HG03060 (cell line): ENCODE measurements around the gene ASAP2.

ENCODE experiments used
- ATAC-seq: cut with Tn5 transposase; IDR thresholded peaks from one replicate; pipeline ENCODE4 v1.9.1; 2021; ENCODE audit warnings: low read depth, moderate number of reproducible peaks; ENCODE audit not compliant: unreplicated experiment

Gene ASAP2

DNA sequence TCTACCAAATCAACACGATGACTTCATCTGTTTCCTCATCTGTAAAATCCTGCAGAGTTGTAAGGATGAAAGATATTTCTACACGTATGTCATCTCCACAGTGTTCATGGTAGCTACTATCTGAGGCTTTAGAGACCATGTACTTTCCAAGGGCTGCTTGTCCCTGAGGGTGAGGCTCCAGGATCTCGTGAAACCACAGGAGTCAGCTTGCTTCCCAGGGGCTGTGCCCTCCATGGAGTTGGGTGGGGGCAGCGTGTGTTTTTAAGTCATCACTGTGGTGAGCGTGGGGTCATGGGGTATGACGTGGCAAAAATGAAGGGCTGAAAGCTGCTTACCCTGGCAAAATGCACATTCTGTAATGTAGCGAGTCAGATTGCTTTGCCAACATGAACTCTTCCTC is 81.6 kb downstream of the ASAP2 start:
- ATAC-seq: no peak

DNA sequence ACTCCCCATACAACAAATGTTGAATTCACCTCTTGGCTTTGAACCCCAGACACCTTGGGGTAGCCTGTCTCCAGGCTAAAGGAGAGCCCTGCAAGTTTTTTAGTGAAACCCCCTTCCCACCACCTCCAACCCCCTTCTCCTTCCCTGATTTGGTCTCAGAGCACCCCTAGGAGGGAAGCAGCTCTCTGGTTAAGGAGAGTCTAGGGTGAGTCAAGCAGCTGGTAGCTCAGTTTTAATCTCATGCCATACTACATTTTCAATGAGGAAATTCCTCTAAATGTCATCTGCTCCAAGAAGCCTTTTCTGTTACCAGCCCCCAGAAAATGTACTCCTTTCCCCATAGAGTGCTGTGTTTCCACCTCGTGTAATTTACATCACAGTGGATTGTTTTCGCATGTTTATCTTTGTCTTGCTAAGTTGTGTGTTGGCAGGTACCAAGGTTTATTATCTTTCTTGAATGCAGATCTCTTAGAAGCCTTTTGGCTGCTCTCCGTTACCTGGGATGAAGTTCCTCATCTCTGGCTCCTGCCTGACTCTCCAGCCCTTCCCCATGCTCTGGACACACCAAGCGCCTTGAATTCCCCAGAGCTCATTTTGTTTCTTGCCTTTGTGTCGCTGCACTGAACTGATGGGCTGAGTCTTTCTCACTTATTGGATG is 82.2 kb downstream of the ASAP2 start:
- ATAC-seq: no peak

DNA sequence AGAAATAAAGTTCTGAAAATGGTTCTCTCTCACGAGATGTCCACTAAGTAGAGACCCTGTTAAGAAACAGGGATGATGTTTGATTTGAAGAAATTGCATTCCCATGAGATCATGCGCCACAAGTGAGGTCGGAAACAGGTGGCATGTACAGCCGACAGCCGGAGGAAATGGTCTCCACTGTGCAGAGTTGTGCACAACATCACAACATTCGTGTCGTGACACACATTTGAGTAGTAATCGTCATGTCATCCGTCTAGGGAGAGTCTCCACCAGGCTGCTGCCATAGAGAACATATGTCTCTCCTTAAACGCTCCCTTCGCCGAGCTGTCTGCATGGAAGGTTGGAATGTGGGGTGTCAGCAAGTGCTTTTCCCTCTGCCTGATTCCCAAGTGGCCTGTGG is 84.7 kb downstream of the ASAP2 start:
- no peak for ATAC-seq

DNA sequence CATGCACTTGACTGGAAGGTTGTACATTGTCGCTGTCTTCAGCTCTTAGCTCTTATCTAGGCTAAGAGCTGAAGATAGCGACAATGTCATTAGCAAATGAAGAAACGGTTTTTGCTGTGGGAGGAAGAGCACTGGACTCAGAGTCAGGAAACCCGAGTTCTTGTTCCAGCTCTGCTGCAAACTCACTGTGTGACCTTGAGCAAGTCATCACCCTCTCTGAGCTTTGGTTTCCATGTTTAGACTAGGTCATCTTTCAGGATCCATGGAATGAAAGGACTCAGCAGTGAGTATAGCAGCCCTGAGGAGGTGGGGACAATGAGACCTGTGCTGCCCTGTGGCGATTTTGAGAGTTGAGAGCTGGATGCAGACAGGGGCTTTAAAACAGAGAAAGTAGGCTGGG is 85.3 kb downstream of the ASAP2 start:
- ATAC-seq: no peak

DNA sequence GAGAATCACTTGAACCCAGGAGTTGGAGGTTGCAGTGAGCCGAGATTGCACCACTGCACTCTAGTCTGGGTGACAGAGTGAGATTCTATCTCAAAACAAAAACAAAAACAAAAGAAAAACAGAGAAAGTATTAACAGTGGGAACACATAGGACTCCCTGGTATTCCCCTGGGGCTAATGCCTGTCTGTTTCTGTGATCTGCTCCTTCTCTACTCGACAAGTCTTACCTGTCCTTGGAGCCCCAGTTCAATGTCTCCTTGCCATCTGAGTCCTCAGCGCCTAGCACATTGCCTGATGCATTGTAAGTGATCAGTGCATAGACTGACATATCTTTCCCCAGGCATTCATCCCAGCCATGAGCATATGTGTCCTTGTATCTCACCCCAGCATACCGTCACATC is 85.8 kb downstream of the ASAP2 start:
- no peak for ATAC-seq

DNA sequence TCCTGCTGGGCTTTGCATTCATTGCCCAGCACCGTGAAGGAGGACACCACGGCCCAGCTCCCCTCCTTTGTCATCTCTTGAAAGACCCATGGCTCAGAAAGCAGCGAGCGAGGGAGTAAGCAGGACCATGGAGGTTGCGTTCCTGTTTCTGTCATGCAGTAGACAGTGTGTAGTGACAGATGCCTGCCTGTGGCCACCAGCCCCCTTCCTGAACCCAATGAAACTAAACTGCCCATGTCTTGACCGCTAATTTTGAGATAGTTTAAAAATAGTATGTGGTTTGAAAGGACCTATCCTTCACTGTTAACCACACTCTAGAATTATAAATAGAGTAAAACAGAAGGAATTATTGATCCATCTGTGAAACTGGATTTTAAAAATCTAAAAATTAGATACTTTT is 88.2 kb downstream of the ASAP2 start:
- no peak for ATAC-seq

DNA sequence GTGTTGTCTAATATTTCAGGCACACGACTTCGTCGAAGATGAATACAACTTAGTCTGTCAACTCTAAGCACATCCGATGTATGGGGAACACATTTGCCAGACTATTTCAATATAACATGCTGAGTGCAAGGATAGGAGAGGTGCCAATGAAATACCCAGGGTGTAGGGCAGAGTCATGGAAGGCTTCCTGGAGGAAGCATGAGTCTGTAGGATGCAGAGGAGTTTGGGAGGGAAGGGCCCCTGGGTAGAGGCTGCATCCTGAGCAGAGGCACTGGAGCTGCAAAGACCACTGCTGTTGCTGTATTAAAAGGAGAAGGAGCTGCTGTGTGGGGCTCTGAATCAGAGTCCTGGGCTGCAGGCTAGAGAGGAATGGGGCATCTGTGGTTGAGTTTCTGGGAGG is 89.9 kb downstream of the ASAP2 start:
- no peak for ATAC-seq

DNA sequence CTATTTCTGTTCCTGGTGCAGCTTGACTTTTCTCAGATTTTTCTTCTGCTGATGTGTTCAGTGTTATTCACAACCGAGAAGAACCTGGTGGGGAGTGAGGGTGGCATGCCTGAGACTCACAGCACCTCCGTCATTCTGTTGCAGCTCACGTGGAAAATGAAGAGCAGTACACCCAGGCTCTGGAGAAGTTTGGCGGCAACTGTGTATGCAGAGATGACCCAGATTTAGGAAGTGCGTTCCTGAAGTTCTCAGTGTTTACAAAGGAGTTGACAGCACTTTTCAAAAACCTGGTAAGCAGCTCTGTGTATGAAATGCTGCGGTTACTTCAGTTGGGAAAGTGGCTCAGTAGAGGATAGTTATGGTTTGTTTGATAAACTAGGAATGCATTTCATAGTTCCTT is 90.5 kb downstream of the ASAP2 start:
- no peak for ATAC-seq

DNA sequence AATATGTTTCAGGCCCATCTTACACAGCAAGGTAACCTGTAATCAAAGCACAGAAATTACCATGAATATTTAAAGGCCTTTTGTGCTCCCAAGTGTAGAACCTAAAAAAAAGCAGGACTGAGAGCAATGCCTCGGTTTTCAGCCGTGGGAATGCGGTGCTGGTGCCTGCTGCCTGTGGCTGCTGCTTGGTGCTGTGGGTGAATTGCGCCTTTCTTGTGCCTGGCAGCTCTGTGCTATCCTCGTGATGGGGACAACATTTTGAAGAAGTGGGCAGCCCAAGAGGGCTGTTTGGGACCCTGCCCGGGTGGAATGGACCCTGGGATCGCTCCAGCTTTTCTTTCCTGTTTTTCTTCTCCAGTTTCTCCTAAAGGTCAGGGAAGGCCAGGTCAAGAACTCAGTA is 91.2 kb downstream of the ASAP2 start:
- ATAC-seq: no peak

DNA sequence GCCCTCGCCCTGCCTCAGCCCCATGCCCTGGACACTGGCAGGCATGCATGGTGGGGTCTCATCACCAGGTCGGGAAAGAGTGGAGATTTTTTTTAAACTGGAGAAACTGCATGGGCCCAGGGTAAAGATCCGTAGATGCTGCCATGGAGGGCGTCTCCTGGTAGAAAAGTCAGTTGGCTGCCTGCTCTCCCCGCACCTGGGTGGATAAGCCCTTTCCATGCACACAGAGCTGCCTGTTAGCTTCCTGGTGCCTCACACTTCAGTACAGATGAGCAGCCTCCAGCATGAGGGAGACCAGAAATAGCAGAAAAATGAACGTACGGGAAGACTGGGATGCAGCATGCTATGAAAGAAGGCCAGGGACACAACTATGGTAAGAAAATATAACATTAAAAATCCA is 92.0 kb downstream of the ASAP2 start:
- no peak for ATAC-seq

DNA sequence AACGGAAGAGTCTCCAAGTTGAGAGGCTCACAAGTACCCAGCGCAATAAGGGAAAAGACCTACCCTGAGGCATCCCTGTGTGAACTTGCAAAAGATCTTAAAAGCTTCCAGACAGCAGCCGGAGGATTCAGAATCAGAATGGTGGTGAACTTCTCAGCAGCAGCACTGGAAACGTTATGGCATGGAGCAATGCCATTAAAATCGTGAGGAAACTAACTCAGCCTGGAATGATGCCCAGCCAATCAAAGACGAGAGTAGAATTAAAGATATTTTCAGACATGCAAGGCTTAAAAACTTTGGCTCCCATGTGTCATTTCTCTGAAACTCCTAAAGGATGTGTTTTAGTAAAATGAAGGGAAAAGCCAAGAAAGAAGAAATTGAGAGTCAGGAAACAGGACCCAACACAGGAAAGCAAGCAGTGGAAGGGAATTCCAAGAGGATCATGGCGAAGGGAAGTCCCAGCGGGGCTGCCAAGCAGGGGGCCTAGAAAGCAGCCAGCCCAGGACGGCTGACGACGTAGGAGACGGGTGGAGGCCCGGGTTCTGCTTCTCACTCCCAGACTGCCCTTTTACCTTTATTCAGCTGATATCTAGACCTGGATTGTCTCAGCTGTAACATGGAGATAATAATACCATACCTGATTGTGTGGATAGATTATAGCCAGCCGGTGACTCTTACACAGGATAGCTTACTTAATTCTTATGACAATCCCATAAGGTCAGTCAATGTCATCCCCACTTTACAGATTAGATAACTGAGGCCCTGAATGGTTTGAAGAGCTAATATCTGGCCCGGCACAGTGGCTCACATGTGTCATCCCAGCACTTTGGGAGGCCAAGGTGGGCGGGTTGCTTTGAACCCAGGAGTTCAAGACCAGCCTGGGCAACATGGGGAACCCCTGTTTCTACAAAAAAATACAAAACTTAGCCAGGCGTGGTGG is 92.8 kb downstream of the ASAP2 start:
- ATAC-seq: no peak

DNA sequence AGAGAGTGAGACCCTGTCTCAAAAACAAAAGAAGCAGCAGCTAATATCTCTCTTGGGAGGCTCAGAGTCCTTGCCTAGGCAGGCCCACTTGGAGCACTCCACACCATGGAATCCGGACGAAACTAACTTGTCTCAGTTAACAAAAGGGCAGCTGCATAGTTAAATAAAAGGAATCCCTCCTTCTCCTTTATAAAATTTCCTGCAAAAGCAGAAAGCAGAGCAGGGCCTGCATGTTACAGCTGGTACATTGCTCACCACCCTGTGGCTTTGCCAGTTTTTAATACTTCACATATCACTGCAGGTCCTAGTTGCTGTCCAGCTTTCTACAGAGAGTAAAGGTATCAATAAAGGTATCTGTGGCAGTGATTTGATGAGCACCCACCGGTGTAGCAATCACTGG is 93.6 kb downstream of the ASAP2 start:
- no peak for ATAC-seq

DNA sequence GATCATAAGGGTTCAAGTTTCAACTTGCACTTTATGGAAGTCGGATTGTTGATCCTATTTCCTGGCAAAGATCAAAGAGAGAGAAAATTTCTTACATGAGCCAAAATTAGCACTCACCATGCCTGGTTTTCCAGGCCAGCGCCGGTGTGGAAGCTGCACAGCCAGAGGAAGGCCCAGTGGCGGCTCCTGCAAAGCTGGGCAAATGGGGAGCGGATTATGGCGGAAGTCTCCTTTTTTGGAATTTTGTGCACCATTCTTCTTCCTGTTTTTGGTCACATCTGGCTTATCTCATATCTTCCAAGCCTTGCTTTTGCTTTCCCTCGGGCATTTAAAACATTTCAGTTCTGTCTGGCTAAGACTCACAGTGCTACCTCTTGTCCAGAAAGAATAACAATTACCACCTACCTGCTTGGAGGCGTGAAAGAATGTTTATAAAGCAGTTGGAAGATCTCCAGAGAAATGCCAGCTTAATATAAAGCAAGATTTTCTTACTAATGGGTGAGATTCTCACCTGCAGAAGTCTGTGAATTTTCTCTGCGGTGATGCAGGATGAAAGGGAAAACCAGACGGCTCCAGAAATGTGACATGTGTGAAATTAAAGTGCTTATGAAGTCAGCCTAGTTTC is 94.3 kb downstream of the ASAP2 start:
- no peak for ATAC-seq

DNA sequence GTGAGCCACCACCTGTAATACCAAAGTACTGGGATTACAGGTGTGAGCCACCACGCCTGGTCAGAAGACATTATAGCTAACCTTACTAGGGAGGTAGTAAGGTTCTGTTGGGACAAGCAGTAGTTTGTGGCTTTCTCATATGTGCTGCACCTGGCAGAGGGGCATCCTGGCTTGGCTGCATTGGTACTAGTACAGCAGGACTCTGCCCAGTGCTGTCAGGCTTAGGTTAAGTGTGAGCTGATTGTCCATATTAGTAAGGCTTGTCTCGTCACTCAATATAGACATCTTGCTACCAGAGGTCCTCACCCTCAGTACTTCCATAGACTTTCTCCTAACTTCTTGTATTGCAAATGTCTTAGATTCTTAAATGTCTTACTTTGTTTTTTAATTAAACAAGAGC is 96.1 kb downstream of the ASAP2 start:
- ATAC-seq: no peak

DNA sequence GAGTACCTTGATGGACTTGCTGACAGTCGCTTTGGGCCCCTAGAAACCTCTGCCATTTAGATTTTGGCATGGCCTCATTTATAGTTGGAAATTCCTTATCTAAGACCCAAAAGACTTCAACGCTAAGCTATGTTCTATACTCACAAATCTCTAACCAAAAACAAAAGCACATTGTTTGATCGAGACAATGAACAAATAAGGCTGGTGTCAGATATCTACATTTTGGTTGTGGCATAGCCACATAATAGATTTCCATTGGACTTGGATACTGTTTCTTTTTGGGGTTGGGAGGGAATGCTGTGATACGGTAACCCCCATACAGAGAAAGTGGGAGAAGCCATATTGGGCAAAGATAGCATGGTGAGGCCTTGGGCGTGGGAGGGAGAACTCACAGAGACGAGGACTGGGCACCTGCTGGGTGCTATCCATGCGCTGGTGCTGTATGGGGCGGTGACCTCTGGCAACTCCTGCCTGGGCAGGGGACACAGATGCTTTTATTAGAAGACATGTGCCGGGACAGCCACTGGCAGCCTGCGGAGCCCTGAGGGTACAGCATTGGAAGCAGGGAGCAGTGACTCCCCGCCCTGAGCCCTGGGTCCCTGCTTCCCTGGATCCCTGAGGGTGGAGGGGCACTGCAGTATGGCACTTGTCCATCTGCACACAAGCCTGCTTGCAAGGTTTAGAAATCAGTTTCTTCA is 97.1 kb downstream of the ASAP2 start:
- no peak for ATAC-seq

DNA sequence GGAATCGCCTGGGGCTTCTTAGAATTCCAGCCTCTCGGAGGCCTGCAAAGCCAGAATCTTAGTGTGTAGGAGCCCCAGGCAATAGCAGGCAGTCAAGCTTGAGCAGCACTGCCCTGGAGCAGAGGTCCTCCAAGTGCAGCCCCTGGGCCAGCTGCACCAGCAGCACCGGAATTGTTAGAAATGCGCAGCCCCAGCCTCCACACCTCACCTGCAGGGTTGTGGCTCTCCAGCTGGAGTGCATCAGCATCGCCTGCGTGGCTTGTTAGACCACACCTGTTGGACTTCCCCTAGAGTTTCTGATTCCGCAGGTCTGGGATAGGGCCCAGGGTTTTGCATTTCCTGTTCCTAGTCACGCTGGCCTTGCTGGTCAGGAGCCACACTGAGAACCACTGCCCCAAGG is 100.3 kb downstream of the ASAP2 start:
- no peak for ATAC-seq

DNA sequence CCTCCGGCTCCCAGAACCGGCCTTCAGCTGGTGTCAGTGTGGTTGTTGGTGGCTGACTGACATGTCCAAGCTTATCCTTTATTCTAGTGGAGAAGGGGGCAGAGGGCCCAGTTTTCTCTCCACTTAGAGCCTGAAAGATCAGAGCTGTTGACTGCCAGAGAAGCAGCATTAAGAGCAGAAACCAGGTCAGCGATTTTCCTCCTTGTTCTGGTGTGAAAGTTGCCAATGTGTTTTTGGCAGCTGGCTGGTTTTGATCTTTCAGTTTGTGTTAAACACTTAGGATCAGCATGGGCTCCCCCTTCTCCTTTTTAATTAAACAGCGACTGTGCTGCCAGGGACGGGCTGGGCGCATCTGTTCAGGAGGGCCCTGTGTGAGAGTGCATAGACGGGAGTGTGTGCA is 100.9 kb downstream of the ASAP2 start:
- no peak for ATAC-seq

DNA sequence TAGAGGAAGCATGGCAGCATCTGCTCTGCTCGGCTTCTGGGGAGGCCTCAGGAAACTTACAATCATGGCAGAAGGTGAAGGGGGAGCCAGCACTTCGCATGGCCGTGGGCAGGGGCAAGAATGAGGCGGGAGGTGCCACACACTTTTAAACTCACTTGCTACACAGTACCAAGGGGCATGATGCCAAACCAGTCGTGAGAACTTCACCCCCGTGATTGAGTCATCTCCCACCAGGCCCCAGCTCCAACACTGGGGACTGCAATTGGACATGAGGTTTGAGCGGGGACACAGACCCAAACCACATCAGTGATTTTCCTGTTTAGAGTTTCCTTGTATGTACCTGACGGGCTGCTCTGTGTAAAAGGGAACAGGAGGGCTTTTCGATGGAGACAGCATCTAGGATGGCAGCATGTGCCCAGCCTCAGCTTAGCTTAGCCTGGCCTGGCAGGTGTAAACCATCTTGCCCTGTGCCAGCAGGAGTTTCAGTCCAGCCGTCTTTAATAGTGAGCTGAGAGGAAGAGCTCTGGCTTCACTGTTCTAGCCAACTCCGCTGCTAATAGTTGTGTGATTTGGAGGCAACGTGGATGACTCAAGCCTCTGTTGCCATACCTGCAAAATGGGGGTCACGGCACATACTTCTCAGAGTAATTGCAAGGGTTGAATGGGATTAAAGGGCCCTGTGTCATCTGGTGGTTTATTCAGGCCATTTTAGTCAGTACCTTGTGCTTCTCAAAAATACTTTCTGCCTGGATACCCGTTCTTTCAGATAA is 101.8 kb downstream of the ASAP2 start:
- ATAC-seq: no peak

DNA sequence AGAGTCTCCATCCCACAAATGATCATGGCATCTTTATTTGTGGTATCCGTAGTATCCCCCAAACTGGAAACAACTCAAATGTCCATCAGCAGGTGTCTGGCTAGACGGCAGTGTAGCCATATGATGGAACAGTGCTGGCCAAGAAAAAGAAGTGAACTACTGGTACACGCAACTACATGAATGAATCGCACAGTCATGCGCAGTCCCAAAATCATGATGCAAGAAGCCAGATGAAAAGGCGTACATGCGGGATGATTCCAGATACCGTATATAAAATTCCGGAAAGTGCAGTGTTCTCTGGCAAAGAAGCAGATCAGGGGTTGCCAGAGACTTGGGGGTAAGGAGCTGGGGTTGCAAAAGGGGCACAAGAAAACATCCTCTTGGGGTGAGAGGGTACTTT is 102.5 kb downstream of the ASAP2 start:
- no peak for ATAC-seq

DNA sequence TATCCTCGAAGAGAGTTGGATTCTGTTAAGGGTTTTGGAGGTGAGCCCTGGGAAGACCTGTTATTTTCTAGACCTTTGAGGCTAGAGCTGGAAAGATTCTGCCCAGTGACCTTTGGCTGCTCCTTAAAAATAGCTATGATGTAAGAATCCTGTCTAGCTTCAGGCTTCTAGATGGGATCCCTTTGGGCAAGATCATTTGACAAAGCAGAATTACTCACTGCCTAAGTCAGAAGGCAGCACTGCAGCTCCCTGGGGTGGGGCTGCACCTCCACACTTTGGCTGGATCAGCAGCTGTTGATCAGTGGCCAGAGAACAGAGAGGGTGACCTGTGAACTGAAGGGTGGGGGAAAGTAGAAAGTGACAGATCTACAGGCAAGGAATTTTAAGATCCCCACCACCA is 103.8 kb downstream of the ASAP2 start:
- no peak for ATAC-seq
